ENCODE data around the gene SLC22A6. TPM values are rescaled to one million over a fixed set of nuclear protein-coding genes. Genes with fewer than 3 reads are reported as not detected.

Gene SLC22A6
- polyA plus RNA-seq, 1 donor (not counting 4 experiments of a cell fraction or from before 2014, with no cell fraction given), result not detected

GRCh38 chr11:62933285-62933684 lies 51.5 kb downstream of the SLC22A6 start:
- Histone ChIP-seq H3K4me1 (ENCODE audit: control insufficient read depth, extremely low read depth, insufficient read depth, low read length) (no peaks in the 10 kb centered on the region), H3K9me3 (ENCODE audit: control insufficient read depth, low read depth, low read length) (no peaks in the 10 kb centered on the region), H3K9me1 (ENCODE audit: control insufficient read depth, extremely low read depth, insufficient read depth, low read length) (no peaks in the 10 kb centered on the region), H3K4me3 (ENCODE audit: control insufficient read depth in 2 of 3, extremely low read depth in 1 of 3, insufficient read depth in 2 of 3, low read depth in 1 of 3, low read length in 3 of 3) (no peak overlapping the region), H3K9ac (ENCODE audit: control insufficient read depth, extremely low read depth, insufficient read depth, low read length) (no peak overlapping the region), H4K20me1 (ENCODE audit: control insufficient read depth, extremely low read depth, insufficient read depth, low read length) (no peaks in the 10 kb centered on the region), H2AFZ (ENCODE audit: control insufficient read depth, low read length) (no peak overlapping the region), H3K27ac (ENCODE audit: control insufficient read depth, insufficient read depth, low read length) (no peak overlapping the region), H3K79me2 (ENCODE audit: control insufficient read depth, insufficient read depth, low read length) (no peaks in the 10 kb centered on the region), H3K36me3 (ENCODE audit: control insufficient read depth in 2 of 2, extremely low read depth in 1 of 2, insufficient read depth in 2 of 2, low read length in 2 of 2) (no peaks in the 10 kb centered on the region), H3K27me3 (ENCODE audit: control insufficient read depth, extremely low read depth, insufficient read depth, low read length) (peaks cover 12% of the 10 kb centered on the region), H3K4me2 (ENCODE audit: control insufficient read depth, extremely low read depth, insufficient read depth, low read depth, low read length) (no peak overlapping the region)
- DNase-seq (ENCODE audit: low read depth, low spot score) (no peak), FAIRE-seq (no peak)
- dilution Hi-C loops (cut with MboI; ENCODE audit: extremely low pct_ligation_motif_present, low sequenced_read_pairs), result no loop called here
- TF ChIP-seq CTCF (optimal IDR thresholded peaks at IDR 0.05 in 1 of 3, IDR thresholded peaks at IDR 0.05 in 1 of 3, conservative IDR thresholded peaks at IDR 0.05 in 1 of 3; ENCODE audit: extremely low read depth in 1 of 3, insufficient read depth in 2 of 3, low read length in 3 of 3) (no peak), EZH2 (IDR thresholded peaks at IDR 0.05; ENCODE audit: low read length) (no peak)

GRCh38 chr11:62931499-62932278 lies 53.1 kb downstream of the SLC22A6 start:
- Histone ChIP-seq H4K20me1 (ENCODE audit: control insufficient read depth, extremely low read depth, insufficient read depth, low read length) (no peaks in the 10 kb centered on the region), H2AFZ (ENCODE audit: control insufficient read depth, low read length) (no peak overlapping the region), H3K36me3 (ENCODE audit: control insufficient read depth in 2 of 2, extremely low read depth in 1 of 2, insufficient read depth in 2 of 2, low read length in 2 of 2) (no peaks in the 10 kb centered on the region), H3K27ac (ENCODE audit: control insufficient read depth, insufficient read depth, low read length) (no peak overlapping the region), H3K9me1 (ENCODE audit: control insufficient read depth, extremely low read depth, insufficient read depth, low read length) (no peaks in the 10 kb centered on the region), H3K4me3 (ENCODE audit: control insufficient read depth in 2 of 3, extremely low read depth in 1 of 3, insufficient read depth in 2 of 3, low read depth in 1 of 3, low read length in 3 of 3) (no peak overlapping the region), H3K27me3 (ENCODE audit: control insufficient read depth, extremely low read depth, insufficient read depth, low read length) (peaks cover 26% of the 10 kb centered on the region), H3K9me3 (ENCODE audit: control insufficient read depth, low read depth, low read length) (no peaks in the 10 kb centered on the region), H3K9ac (ENCODE audit: control insufficient read depth, extremely low read depth, insufficient read depth, low read length) (no peak overlapping the region), H3K4me1 (ENCODE audit: control insufficient read depth, extremely low read depth, insufficient read depth, low read length) (no peaks in the 10 kb centered on the region), H3K79me2 (ENCODE audit: control insufficient read depth, insufficient read depth, low read length) (no peaks in the 10 kb centered on the region), H3K4me2 (ENCODE audit: control insufficient read depth, extremely low read depth, insufficient read depth, low read depth, low read length) (no peak overlapping the region)
- dilution Hi-C loops (cut with MboI; ENCODE audit: extremely low pct_ligation_motif_present, low sequenced_read_pairs), result no loop called here
- no peak for DNase-seq (ENCODE audit: low read depth, low spot score)
- TF ChIP-seq EZH2 (IDR thresholded peaks at IDR 0.05; ENCODE audit: low read length), result no peak
- peak in 1 of 3 experiments; percentile 13 for TF ChIP-seq CTCF (optimal IDR thresholded peaks at IDR 0.05 in 1 of 3, IDR thresholded peaks at IDR 0.05 in 1 of 3, conservative IDR thresholded peaks at IDR 0.05 in 1 of 3; ENCODE audit: extremely low read depth in 1 of 3, insufficient read depth in 2 of 3, low read length in 3 of 3)
- no peak for FAIRE-seq

Measured in keratinocyte (primary cell).